GM13977 (cell line): ENCODE results near the gene ANKRD18A.

Experiments
- DNase-seq: peaks from one replicate; pipeline ENCODE4 v3.0.0; 2012; ENCODE audit warnings: low spot score
- in situ Hi-C: fragments of 300-500 bp; cut with MboI; formaldehyde crosslinking; loops from one replicate; pipeline ENCODE4 v1.12.0; 2022; ENCODE audit warnings: low sequenced_read_pairs, low pct_unique_long_range_greater_than_20kb, mixed read lengths, inconsistent platforms; ENCODE audit not compliant: unreplicated experiment
- TF ChIP-seq, protein P1 (sequence below): IDR thresholded peaks from 2 replicates; pipeline ENCODE4 v1.5.1; 2012; ENCODE audit warnings: mild to moderate bottlenecking, control low read depth; ENCODE audit not compliant: insufficient read depth; ENCODE audit errors: extremely low read depth, missing control alignments

The ANKRD18A gene

DNA sequence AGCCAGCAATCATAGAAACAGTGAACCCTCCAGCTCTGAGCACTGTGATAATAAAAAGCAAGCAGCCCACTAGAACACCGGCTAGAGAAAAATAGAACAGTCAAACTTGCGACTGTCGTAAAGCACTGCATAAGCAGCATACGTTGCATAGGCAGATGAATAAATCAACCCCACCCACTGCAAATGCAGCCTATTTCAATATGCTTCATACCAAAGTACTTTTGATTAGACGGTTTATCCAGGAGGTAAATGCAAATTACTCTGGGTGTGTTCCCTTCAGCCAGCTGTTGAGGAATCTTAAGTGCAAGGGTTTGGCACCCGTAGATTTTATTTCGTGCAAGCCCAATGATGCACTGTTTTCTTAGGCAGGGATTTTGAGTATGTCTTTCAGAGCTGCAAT is 32.1 kb upstream of the ANKRD18A start:
- DNase-seq: no peak
- in situ Hi-C loops: no loop called here
- TF ChIP-seq, protein P1, sequence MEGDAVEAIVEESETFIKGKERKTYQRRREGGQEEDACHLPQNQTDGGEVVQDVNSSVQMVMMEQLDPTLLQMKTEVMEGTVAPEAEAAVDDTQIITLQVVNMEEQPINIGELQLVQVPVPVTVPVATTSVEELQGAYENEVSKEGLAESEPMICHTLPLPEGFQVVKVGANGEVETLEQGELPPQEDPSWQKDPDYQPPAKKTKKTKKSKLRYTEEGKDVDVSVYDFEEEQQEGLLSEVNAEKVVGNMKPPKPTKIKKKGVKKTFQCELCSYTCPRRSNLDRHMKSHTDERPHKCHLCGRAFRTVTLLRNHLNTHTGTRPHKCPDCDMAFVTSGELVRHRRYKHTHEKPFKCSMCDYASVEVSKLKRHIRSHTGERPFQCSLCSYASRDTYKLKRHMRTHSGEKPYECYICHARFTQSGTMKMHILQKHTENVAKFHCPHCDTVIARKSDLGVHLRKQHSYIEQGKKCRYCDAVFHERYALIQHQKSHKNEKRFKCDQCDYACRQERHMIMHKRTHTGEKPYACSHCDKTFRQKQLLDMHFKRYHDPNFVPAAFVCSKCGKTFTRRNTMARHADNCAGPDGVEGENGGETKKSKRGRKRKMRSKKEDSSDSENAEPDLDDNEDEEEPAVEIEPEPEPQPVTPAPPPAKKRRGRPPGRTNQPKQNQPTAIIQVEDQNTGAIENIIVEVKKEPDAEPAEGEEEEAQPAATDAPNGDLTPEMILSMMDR: no peak

DNA sequence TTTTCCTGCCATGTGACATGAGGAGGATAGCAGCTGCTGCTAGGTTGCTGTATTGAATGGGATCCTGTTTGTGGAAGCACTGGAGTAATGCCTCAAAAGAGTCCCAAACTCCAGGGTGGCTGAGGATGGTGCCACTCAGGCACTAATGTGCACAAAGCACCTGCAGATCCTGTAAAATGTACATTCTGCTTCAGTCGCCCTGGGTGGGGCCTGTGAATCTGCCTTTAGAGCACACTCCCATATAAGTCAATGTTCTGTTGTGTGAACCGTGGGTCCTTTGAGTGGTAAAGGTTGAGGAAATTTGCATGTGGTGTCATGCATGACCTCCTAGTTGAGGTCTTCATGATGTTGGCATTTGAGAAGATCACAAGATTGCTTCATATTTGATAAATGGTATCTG is 31.6 kb upstream of the ANKRD18A start:
- in situ Hi-C loops: no loop called here
- no peak for DNase-seq
- TF ChIP-seq, protein P1: no peak

DNA sequence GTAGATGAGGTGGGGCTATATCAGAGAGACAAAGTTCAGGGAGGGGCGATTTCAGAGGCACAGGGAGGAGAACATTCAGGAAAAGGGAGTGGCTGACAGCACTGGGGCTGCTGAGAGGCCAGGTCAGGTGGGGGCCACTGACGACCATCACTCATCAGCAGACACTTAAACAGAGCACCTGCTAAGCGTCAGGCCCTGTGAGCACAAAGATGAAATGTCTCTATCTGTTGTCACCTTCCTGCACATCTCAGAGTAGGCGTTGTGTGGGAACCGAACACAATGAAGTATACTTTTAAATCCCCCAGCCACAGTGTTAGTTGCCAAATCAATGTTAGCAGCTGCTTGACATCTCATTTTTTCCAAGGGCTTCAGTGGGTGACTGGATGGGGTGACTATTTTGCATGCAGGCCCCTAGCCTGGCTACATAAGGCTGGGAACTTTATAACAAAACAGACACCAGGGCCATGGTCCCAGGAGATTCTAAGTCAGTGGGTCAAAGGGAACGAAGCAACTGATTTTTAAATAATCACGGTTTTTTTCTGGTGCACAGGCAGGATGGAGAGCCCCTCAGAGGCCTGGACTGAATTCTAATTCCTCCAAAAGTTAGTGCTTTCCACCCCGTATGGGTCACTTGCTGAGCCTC is 31.1 kb upstream of the ANKRD18A start:
- DNase-seq: no peak
- in situ Hi-C loops: no loop called here
- TF ChIP-seq, protein P1: no peak

DNA sequence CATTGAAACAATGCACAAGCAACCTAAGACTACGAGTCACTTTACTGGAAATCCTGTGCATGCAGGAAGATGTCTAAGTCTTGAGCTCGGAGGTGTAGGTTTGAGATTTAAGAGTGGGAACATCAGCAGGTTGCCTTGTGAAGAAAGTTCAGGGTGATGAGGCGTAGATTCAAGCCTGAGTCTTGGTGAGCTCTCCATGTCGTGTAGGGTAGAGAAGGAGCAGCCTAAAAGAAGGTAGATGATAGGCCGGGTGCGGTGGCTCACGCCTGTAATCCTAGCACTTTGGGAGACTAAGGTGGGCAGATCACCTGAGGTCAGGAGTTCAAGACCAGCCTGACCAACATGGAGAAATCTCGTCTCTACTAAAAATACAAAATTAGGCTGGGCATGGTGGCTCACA is 30.2 kb upstream of the ANKRD18A start:
- in situ Hi-C loops: no loop called here
- DNase-seq: no peak
- TF ChIP-seq, protein P1: no peak

DNA sequence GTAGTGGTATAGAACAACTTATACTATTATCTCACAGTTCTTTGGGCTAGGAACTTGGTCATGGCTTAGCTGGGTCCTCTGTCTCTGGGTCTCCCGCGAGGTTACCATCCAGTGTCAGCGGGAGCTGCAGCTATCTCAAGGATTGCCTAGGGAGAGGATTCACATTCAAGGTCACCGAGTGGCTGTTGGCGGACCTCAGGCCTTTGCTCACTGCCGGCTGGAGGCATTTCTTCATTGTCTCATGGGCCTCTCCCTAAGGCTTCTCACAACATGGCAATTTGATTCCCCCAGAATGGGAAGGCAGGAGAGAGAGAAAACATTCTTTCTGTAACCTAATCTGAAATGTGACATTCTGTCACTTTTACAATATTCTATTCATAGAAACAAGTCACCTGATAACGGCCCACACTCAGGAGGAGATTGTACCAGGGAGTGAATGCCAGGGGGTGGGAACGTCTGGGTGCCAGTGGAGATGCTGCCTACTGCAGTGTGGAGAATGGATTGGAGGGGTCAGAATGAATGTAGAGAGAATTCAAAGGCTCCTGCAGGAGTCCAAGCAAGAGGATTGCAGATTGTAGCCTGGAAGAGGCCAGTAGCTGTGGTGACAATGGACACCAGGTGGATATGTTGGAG is 29.5 kb upstream of the ANKRD18A start:
- DNase-seq: no peak
- TF ChIP-seq, protein P1: no peak
- in situ Hi-C loops: no loop called here

DNA sequence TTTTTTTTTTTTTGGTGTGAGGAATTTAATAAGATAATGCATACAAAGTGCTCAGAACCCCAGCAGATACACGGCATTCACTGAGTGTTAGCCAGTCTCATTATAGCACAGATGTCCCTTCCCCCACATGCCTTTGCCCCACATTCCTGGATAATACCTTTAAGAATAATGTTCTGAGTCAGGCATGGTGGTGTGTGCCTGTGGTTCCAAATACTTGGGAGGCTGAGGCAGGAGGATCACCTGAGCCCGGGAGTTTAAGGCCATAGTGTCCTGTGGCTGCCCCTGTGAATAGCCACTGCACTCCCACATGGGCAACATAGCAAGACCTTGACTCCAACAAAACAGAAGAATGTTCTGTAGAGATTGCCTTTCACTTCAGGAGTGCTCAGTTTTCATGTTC is 24.2 kb upstream of the ANKRD18A start:
- no peak for DNase-seq
- TF ChIP-seq, protein P1: no peak
- in situ Hi-C loops: no loop called here
